HCT116 (cell line): Measurements from ENCODE around the gene INCENP. TPM values are rescaled to one million over a fixed set of nuclear protein-coding genes. Genes with fewer than 3 reads are reported as not detected.
"Not testable (repeated sequence)": the region's sequence is repeated elsewhere in the genome, so short reads cannot be mapped to it uniquely, and the experiment has no call there.

Experiments
- ATAC-seq: fragments of 200-7000 bp; cut with Tn5 transposase; 2 replicates; pipeline ENCODE4 v1.9.1; 2020; ENCODE audit warnings: mild to moderate bottlenecking, moderate library complexity
- BruUV-seq: library from RNA; stranded (reverse); fragments of 400-500 nt; replicated peaks from 2 replicates; lab custom pipeline; 2021; lab: Mats Ljungman, UMichigan
- CTCF ChIA-PET: fragments of 300-600 bp; sonication (Branson Sonifier 250); formaldehyde crosslinking; loops from one replicate; lab custom pipeline; 2021; ENCODE audit warnings: antibody characterized with exemption; lab: Charles Lee
- POLR2A ChIA-PET: fragments of 300-600, 350-600 bp; sonication (Branson Sonifier 250); formaldehyde crosslinking; loops from one replicate; lab custom pipeline; 2021; ENCODE audit warnings: antibody characterized with exemption; lab: Charles Lee
- RAD21 ChIA-PET, 2 experiments: fragments of 300-600 bp; sonication (Branson Sonifier 250); formaldehyde crosslinking; loops; one replicate each; lab custom pipeline; 2023; ENCODE audit warnings: low total read pairs in 2 of 2; ENCODE audit not compliant: uncharacterized antibody in 2 of 2, unreplicated experiment in 2 of 2, low non-redundant PET in 1 of 2; lab: Charles Lee
- DNase-seq: peaks from one replicate; pipeline ENCODE4 v3.0.0-alpha.2; 2010; ENCODE audit warnings: low read depth, low spot score
- H2AFZ ChIP-seq: fragments of 200-600 bp; shearing (Covaris generic), sonication (generic); 2 replicates; pipeline ENCODE4 v1.6.1; 2017; ENCODE audit warnings: low read depth, mixed run types, mixed read lengths, antibody characterized with exemption, low read length; ENCODE audit not compliant: poor library complexity, severe bottlenecking
- H3K27ac ChIP-seq: 2 replicates; pipeline ENCODE4 v1.5.1; 2012; ENCODE audit warnings: low read depth, low read length
- H3K27me3 ChIP-seq: fragments of 200-600 bp; sonication (generic); 2 replicates; pipeline ENCODE4 v1.6.1; 2016; ENCODE audit warnings: mixed run types, low read length, mixed read lengths; ENCODE audit not compliant: insufficient read depth
- H3K36me3 ChIP-seq, 2 experiments: fragments of 200-500 bp in 1 of 2; fragments of 200-600 bp in 1 of 2; sonication (Bioruptor generic) in 1 of 2; sonication (generic) in 1 of 2; 2 replicates each; pipeline versions ENCODE4 v1.5.1 to v1.6.1; 2014 to 2016; ENCODE audit warnings: low read length in 2 of 2, inconsistent platforms in 1 of 2, mixed read lengths in 1 of 2, mixed run types in 1 of 2; ENCODE audit not compliant: insufficient read depth in 2 of 2, control insufficient read depth in 1 of 2
- H3K4me1 ChIP-seq, 2 experiments: fragments of 200-600 bp in 1 of 2; sonication (generic) in 1 of 2; 2 replicates each; pipeline versions ENCODE4 v1.5.1 to v1.6.1; 2012 to 2017; ENCODE audit warnings: low read length in 2 of 2, inconsistent platforms in 1 of 2, mild to moderate bottlenecking in 1 of 2, mixed read lengths in 1 of 2, mixed run types in 1 of 2, moderate library complexity in 1 of 2; ENCODE audit not compliant: insufficient read depth in 2 of 2, control insufficient read depth in 1 of 2
- H3K4me2 ChIP-seq: fragments of 200-600 bp; sonication (generic); 2 replicates; pipeline ENCODE4 v1.6.1; 2017; ENCODE audit warnings: mixed run types, low read length, mixed read lengths
- H3K4me3 ChIP-seq, 2 experiments: fragments of 200-600 bp in 1 of 2; sonication (generic) in 1 of 2; replicated peaks in 1 of 2; 2 replicates each; pipeline ENCODE4 v1.5.1; 2011 to 2016; ENCODE audit warnings: low read length in 2 of 2, control low read depth in 1 of 2, low read depth in 1 of 2, mild to moderate bottlenecking in 1 of 2, mixed read lengths in 1 of 2, mixed run types in 1 of 2
- H3K79me2 ChIP-seq: fragments of 200-600 bp; sonication (generic); 2 replicates; pipeline ENCODE4 v1.6.1; 2017; ENCODE audit warnings: mild to moderate bottlenecking, mixed run types, low read length, moderate library complexity, mixed read lengths; ENCODE audit not compliant: insufficient read depth
- H3K9ac ChIP-seq: fragments of 200-600 bp; sonication (generic); 2 replicates; pipeline ENCODE4 v1.6.1; 2016; ENCODE audit warnings: low read length, mixed read lengths
- H3K9me2 ChIP-seq: fragments of 200-600 bp; sonication (generic), shearing (Covaris generic); 2 replicates; pipeline ENCODE4 v1.6.1; 2017; ENCODE audit warnings: mixed run types, mild to moderate bottlenecking, moderate library complexity; ENCODE audit not compliant: insufficient read depth
- H3K9me3 ChIP-seq, 2 experiments: fragments of 200-500 bp in 1 of 2; fragments of 200-600 bp in 1 of 2; sonication (Bioruptor generic) in 1 of 2; sonication (generic) in 1 of 2; 2 replicates each; pipeline ENCODE4 v1.6.1; 2014 to 2017; ENCODE audit warnings: low read length in 2 of 2, mixed read lengths in 2 of 2, inconsistent platforms in 1 of 2, low read depth in 1 of 2, mild to moderate bottlenecking in 1 of 2, mixed run types in 1 of 2, moderate library complexity in 1 of 2; ENCODE audit not compliant: control insufficient read depth in 1 of 2, insufficient read depth in 1 of 2
- H4K20me1 ChIP-seq: fragments of 200-600 bp; sonication (generic), shearing (Covaris generic); 2 replicates; pipeline ENCODE4 v1.6.1; 2017; ENCODE audit warnings: mixed run types, mild to moderate bottlenecking, moderate library complexity; ENCODE audit not compliant: insufficient read depth
- EZH2phosphoT487 ChIP-seq: fragments of 200-600 bp; IDR thresholded peaks from 2 replicates; pipeline ENCODE4 v1.6.1; 2018; ENCODE audit warnings: antibody characterized with exemption, borderline replicate concordance
- FOSL1 ChIP-seq: IDR thresholded peaks from 2 replicates; pipeline ENCODE4 v1.6.1; 2012; ENCODE audit warnings: low read depth
- MAX ChIP-seq: IDR thresholded peaks from 2 replicates; pipeline ENCODE4 v1.6.1; 2012
- REST ChIP-seq: IDR thresholded peaks from 2 replicates; pipeline ENCODE4 v1.6.1; 2012; ENCODE audit warnings: low read depth
- SIN3A ChIP-seq: IDR thresholded peaks from 2 replicates; pipeline ENCODE4 v1.6.1; 2012; ENCODE audit warnings: low read depth
- SP1 ChIP-seq: IDR thresholded peaks from 2 replicates; pipeline ENCODE4 v1.6.1; 2012; ENCODE audit warnings: low read depth
- ZFX ChIP-seq: fragments of 450-650 bp; IDR thresholded peaks from 2 replicates; pipeline ENCODE4 v1.6.1; 2017
- intact Hi-C: fragments of 100-400 bp; cut with micrococcal nuclease; formaldehyde crosslinking; loops from 2 replicates; pipeline ENCODE4 v1.10.0; 2022
- total RNA-seq: library from RNA; stranded (reverse); gene quantifications from one replicate; pipeline ENCODE4 v1.2.1, GENCODE V29; 2021; ENCODE audit not compliant: unreplicated experiment

Gene INCENP
- total RNA-seq, 1 experiment from 2014 or later: 118 TPM

GRCh38 chr11:62082292-62082657 is 41.5 kb upstream of the INCENP start:
- Histone ChIP-seq H3K9me2 (no peaks in the 10 kb centered on the region), H3K27me3 (no peaks in the 10 kb centered on the region)
- RAD21 ChIA-PET: interaction anchor here (0.8 to 1.9 kb wide), 10 partner anchors 25 to 285 kb away, joined by 3 to 19 read pairs (median 6); no protein-coding TSS in a partner anchor

GRCh38 chr11:62084801-62085200 is 39.0 kb upstream of the INCENP start:
- DNase-seq, H3K36me3 ChIP-seq, intact Hi-C loops, H3K9me2 ChIP-seq, H3K27me3 ChIP-seq, RAD21 ChIA-PET, H3K4me3 ChIP-seq, H4K20me1 ChIP-seq, BruUV-seq, H3K9ac ChIP-seq, H2AFZ ChIP-seq, H3K27ac ChIP-seq, H3K4me2 ChIP-seq, ATAC-seq, H3K79me2 ChIP-seq, H3K4me1 ChIP-seq: not testable (repeated sequence)
- CTCF ChIA-PET: interaction anchor here (2.2 kb wide), 1 partner anchor 287 kb away, joined by 6 read pairs; no protein-coding TSS in a partner anchor
- POLR2A ChIA-PET: interaction anchor here (1.1 kb wide), 1 partner anchor 119 kb away, joined by 3 read pairs; no protein-coding TSS in a partner anchor
- peaks cover 0 to 12% of the 10 kb centered on the region in 2 experiments; a peak in 2 of 4 replicates for H3K9me3 ChIP-seq

More at GRCh38 chr11:62082292-62082657, 41.5 kb upstream of the INCENP start:
- ATAC-seq (no peak), DNase-seq (no peak)
- Histone ChIP-seq H3K36me3 (no peaks in the 10 kb centered on the region), H3K79me2 (no peaks in the 10 kb centered on the region), H3K4me1 (peaks cover 0 to 9% of the 10 kb centered on the region in 2 experiments; a peak in 2 of 4 replicates), H3K4me3 (no peak overlapping the region), H4K20me1 (no peaks in the 10 kb centered on the region), H3K9me3 (no peaks in the 10 kb centered on the region), H3K4me2 (peak overlapping the region; percentile 55), H2AFZ (peak overlapping the region; percentile 80), H3K27ac (no peak overlapping the region), H3K9ac (no peak overlapping the region)
- TF ChIP-seq MAX (no peak), ZFX (no peak), SIN3A (no peak), FOSL1 (no peak), EZH2phosphoT487 (no peak), SP1 (no peak), REST (no peak)
- intact Hi-C loops: loop anchor here (1.0 to 2.0 kb wide), 3 partner anchors 133 to 211 kb away; no protein-coding TSS in a partner anchor
- CTCF ChIA-PET: interaction anchor here (0.6 to 3.4 kb wide), 35 partner anchors 8 to 335 kb away, joined by 3 to 134 read pairs (median 6); partner anchors contain the start of genes BEST1, FADS1 and FTH1
- POLR2A ChIA-PET: interaction anchor here (0.6 to 2.9 kb wide), 11 partner anchors 36 to 267 kb away, joined by 3 to 21 read pairs (median 4); partner anchors contain the start of gene FTH1
- BruUV-seq: no TSS peak
